GM18867 (cell line): Measurements from ENCODE around the gene SYMPK.

Experiments used
- ATAC-seq: cut with Tn5 transposase; IDR thresholded peaks from one replicate; pipeline ENCODE4 v1.9.1; 2021; ENCODE audit warnings: mild to moderate bottlenecking, moderate library complexity; ENCODE audit not compliant: unreplicated experiment

The SYMPK gene

GRCh38 chr19:45768655-45768983 lies 94.3 kb downstream of the SYMPK start:
- no peak for ATAC-seq

GRCh38 chr19:45767881-45768654 lies 94.9 kb downstream of the SYMPK start:
- ATAC-seq, result no peak

- ATAC-seq, result no peak
Measured at GRCh38 chr19:45767410-45767880, 95.5 kb downstream of the SYMPK start.

- ATAC-seq, result no peak
Measured at GRCh38 chr19:45766869-45767346, 96.0 kb downstream of the SYMPK start.

- ATAC-seq, result no peak
Measured at GRCh38 chr19:45766296-45766868, 96.6 kb downstream of the SYMPK start.

GRCh38 chr19:45765702-45766295 lies 97.1 kb downstream of the SYMPK start:
- no peak for ATAC-seq
